ENCODE measurements around the gene FAM90A1.
"Not testable (repeated sequence)": the region's sequence is repeated elsewhere in the genome, so short reads cannot be mapped to it uniquely, and the experiment has no call there.

Gene FAM90A1

DNA sequence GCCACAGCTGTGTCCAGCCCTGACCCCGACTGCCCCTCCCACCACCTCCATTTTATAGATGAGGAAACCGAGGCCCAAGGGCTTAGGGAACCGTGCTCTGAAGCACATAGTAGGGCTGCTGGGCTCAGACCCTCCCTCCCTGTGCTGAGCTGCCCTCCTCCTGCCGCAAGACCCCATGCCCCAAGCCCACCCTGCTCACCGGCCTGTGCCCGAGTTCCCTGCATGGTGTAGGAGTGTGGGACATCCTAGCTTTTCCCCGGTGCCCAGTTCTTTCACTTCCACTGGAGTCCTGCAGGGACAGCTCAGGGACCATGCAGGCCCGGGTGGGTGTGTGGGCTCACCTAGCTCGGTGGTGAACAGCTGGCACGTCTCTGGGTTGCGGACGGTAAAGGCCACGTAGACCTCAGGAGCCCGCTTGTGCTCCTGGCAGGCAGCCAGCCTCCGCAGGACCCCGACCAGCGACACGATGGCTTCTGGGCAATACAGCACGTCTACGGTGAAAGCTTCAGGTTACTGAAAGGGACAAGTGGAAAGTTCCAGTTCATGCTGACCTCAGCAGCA is 6.6 kb upstream of the FAM90A1 start:
- not testable (repeated sequence) for DNase-seq (ENCODE audit: low spot score)

DNA sequence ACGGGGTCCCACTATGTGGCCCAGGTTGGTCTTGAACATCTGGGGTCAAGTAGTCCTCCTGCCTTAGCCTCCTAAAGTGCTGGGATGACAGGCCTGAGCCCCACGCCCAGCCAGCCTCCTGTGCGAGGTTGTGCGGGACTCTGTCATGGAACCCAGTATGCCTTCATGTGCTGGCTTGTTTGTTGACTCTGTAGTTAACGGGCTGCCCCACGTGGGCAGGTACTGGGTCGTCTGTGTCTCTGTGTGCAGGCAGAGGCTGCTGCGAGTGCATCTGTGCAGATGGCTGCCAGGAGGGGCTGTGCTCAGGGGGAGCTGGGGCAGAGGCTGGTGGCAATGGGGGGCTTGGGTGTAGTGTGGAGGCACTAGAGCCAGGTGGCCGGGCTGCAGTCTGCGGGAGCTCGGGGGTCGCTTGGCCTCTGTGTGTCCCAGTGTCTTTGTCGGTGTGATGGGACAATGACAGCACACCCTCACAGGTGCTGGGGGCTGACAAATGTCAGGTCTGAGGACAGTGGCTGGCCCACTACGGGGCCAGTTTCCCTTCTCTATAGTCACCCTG is 6.0 kb upstream of the FAM90A1 start:
- not testable (repeated sequence) for DNase-seq (ENCODE audit: low spot score)

DNA sequence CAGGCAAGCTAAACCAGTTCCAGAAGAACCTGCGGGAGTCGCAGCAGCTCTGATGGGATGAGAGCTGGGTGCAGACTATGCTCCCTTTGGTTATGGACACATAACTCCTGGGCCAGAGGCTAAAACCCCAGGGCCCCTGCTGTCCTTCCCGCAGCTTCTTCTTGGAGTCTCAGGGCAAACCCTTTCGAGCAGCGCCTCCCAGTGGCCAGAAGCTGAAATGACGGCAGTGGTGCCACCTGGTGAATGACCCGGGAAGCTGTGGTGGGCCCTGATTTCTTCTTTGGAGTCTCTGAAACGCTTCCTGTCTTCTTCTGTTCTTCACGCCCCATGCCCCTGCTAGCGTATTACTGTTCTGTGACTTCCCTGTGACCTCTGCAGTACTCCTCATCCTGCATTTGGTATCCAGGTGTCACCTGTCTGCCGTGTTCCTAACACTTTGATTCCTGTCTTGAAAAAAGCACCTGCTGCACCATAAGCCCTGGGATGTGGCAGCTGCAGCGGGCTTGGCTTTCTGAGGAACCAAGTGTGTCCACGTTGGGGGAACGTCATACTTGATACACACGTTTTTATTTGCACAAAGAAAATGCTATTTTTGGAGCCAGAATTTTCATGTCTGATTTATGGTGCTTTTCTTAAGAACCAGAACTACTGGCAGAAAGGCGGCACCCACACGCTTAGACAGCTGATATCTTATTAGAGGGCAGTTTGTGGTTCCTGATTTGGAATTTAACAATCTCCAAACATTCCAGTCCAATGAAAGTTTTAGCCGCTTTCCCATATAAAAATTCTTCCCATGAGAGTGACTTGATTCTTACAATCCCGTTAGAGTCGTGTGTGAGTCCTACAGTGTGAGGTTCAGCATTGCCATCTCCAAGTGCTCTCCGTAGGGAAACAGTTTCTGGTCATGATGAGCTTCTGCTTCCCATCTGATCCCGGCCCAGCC is 4.5 kb upstream of the FAM90A1 start:
- peak; percentile 76 for DNase-seq (ENCODE audit: low spot score)

DNA sequence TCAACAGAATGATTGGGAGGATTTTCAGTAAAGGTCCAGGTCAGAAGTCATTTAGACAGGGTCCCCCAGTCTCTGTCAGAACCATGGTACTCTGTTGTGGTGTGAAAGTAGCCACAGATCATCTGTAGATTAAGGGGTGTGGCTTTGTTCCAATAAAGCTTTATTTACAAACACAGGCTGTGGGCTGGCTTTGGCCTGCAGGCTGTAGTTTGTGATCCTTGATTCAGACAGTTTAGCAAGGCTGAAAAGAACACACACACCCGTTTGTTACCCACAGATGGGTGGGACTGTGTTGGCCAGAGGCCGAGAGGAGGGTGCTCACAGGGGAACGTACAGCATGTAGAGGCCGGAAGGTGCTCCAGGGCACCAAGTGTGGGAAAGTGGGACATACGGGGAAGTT is 3.6 kb upstream of the FAM90A1 start:
- not testable (repeated sequence) for DNase-seq (ENCODE audit: low spot score)

DNA sequence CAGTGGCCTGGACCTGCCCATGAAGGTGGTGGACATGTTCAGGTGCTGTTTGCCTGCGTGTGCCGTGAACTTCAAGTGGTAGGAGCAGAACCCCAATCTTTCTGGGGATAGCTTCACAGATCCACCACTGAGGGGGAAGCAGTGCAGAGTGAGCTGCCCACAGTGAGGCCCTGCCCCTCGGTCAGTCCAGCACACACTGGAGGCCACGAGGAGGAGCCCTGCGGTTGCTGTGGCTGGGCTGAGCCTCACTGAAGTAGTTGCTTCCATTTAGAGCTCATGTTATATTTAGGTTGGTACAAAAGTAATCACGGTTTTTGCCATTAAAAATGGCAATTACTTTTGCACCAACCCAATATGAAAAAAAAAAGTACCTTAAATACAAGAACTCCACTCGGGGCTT is 2.1 kb upstream of the FAM90A1 start:
- not testable (repeated sequence) for DNase-seq (ENCODE audit: low spot score)

DNA sequence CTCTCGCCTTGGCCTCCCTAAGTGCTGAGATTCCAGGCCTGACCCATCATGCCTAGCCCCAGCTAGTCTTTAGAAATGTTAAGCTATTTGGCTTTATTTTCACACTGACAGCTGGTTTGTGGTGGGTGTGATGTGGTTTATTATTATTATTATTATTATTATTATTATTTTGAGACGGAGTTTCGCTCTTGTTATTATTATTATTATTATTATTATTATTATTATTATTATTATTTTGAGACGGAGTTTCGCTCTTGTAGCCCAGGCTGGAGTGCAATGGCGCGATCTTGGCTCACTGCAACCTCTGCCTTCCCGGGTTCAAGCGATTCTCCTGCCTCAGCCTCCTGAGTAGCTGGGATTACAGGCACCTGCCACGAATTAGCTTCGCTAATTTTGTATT is 1.2 kb upstream of the FAM90A1 start:
- not testable (repeated sequence) for DNase-seq (ENCODE audit: low spot score)

DNA sequence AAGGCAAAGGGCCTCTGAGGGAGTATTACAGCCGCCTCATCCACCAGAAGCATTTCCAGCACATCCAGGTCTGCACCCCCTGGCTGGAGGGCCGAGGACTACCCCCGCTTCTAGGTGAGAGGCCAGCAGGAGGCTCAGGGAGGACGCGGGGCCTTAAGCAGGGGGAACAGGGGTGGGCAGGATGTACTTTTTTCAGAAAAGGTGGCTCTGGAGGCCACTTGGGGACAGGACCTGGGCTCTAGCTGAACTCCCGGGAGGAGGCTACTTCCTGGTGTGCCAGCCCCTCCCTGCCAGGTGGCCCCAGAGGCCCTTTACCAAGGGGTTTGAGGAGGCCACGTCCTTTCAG is 287 bp upstream of the FAM90A1 start:
- not testable (repeated sequence) for DNase-seq (ENCODE audit: low spot score)

DNA sequence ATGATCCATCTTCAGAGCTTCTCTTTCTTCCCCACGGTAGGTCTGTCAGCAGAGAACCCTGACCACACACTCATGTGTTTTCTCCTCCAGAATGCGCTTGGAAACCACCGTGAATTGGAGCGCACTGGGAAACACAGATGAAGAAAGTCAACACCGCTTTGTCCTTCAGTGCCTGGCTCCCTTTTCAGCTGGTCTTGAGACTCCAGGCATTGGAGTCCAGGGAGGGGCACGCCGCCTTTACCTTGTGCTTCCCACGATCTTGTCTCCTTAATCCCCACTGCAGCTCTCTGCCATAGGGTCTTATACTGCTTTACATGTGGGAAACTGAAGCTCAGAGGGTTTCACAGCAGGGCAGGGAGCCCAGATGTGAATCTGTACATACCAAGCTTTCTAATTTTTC is 1.1 kb downstream of the FAM90A1 start:
- no peak for DNase-seq (ENCODE audit: low spot score)

DNA sequence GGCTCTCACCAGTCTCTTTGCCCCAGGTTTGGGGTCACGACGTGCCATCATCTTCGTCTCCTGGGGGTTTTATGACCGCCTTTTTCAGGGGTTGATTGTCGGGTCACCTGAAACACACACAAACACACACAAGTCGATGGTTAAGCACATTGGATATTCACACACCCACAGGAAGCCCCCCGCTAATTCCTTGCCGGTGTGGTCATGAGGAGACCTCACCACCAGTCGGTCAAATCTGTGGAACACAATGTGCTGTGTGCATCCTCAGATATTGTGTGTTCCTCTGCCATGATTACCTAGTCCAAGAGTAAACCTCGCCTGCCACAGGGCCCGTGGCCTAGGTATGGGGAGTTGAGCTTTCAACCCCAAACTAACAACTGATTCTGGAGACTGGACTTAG is 2.6 kb downstream of the FAM90A1 start:
- not testable (repeated sequence) for DNase-seq (ENCODE audit: low spot score)

DNA sequence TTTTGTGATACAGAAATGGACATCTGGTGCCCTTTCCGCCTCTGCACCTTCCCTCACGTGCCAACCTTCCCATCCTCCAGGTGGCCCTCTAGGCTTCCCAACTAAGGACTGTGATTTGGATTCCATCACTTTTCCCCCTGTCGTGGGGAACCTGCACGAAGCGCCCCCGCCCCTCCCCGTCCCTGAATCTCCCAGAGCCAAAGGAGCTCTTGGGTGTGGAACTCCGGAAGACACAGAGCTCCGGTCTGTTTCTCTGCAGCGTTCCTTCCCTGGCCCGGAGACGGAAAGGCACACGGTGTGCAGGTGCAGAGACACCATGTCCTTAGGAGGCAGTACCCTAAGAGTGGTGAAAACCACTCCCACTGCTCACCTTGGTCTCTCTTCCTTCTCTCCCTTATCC is 3.8 kb downstream of the FAM90A1 start:
- not testable (repeated sequence) for DNase-seq (ENCODE audit: low spot score)

DNA sequence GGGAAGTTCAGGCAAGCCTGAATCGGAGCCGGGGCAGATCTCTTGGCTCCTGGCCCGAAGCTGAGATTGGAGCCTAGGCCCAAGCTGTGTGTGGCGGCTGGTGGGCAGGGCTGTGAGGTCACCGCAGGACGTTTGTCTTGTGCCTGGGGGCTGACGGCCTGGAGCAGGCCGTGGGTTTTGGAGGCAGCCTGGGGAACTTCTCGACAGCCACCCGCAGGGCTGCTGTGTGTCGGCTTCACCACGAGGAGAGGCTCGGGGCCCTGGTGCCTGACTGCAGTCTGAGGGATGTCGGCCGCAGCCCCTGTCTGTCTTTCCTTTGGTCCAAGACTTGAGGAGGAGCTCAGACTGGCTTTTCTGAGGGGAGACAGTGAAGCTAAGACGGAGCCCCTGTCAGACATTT is 5.1 kb downstream of the FAM90A1 start:
- not testable (repeated sequence) for DNase-seq (ENCODE audit: low spot score)

DNA sequence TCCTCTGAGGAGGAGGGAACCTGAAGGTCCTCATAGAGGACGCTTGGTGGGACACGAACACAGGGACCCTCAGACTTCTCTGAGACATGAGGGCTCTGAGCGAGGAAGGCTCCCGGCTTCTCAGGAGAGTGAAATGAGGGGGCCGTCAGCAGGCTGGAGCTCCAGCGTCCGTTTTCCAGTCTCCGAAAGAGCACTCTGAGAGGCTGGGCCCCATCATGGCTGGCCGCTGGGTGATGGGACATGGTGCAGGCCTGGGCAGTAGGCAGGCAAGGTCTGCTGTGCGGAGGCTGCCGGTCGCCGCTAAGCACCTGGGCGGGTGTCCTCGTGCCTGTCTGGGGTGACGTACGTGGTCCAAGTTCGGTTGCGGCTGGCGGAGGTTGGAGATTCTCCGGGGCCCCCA is 5.6 kb downstream of the FAM90A1 start:
- not testable (repeated sequence) for DNase-seq (ENCODE audit: low spot score)

DNA sequence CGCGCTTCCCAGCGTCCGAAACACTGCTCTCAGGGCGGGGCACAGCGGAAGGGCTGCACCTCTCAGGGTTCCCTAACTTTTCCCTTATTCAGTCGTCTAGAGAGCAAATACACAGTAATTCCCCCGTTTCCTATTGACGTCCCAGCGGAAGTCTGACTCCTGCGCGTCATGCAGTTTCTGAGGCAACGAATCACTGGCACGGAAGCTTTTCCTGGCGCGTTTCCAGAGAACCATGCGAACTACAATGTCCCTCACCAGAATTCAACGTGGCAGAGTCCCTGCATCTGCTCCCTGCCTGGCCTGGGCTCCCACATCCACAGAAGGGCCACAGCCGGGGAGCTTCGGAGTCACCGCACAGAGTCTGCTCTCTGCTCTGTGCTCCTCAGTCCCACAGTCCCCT is 6.0 kb downstream of the FAM90A1 start:
- not testable (repeated sequence) for DNase-seq (ENCODE audit: low spot score)

DNA sequence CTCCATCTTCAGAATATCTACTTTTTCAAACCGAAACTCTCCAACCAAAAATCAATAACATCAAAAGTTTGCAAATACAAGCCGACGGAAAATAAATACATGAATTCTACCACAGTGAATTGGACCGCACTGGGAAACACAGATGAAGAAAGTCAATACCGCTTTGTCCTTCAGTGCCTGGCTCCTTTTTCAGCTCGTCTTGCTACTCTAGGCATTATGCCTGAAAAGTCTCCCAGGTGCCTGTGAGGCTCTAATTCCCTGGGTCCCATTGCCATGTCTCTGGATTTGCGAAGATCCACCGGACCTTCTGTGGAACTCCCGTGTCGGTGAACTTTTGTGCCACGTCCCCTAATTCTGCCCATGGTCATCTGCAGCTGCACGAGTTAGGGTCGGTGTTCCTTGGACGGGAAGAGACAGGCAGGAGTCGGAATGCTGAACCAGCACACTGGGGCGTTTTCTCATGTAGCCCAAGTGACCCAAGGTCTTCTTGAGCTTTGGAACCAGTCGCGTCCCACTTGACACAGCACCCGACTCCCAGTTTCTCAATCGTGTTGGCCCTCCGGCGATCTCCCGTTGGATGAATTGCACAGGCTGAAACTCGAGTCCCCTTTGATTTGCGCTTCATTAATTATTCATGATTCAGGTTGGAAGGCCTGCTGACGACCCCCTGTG is 8.6 kb downstream of the FAM90A1 start:
- DNase-seq (ENCODE audit: low spot score) = not testable (repeated sequence)

DNA sequence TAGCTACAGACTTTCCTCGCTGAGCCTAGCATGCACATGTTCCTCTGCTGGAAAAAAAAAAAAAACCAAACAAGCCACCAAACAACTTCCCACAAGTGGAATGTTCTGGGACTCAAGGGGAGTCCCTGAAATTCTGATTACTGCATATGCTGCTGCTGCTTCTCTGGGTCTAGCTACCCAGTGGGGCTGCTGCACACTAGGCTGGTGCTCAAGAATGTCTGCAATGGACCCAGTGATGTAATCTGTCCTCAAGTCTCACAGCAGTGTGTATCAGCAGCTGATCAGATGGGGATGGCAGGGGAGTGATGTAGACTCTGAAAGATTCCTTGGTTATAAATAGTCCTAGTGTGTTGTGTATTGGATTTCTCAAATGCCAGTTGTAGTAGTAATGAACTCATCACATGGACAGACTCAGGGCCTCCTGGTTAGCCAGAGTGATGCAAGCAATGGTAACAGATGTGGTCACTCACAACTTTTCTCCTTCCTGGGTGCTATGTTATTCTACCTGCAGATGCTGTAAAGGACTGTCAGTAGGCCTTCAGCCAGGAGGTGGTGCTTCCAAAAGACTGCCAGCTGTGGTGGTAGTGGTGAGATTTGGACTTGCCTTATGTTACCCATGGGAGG is 29.6 kb downstream of the FAM90A1 start:
- DNase-seq (ENCODE audit: low spot score) = not testable (repeated sequence)

DNA sequence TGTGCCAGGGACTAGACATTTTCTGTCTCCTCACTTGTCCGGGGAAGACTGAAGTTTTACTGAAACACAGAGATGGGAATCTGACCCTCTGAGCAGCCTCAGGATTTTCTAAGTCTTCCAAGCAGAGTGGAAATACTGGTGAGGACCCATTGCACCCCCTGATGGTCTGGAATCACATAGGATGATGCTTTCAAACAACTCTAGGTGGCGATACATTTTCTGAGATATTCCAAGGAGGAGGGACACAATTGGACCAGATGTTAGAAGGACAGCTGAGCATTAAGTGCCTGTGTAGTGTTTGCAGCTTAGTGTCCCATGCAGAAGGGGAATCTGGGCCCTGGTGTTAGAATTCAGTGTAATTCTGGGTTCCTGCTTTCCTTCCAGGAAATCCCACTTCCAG is 39.3 kb downstream of the FAM90A1 start:
- not testable (repeated sequence) for DNase-seq (ENCODE audit: low spot score)

DNA sequence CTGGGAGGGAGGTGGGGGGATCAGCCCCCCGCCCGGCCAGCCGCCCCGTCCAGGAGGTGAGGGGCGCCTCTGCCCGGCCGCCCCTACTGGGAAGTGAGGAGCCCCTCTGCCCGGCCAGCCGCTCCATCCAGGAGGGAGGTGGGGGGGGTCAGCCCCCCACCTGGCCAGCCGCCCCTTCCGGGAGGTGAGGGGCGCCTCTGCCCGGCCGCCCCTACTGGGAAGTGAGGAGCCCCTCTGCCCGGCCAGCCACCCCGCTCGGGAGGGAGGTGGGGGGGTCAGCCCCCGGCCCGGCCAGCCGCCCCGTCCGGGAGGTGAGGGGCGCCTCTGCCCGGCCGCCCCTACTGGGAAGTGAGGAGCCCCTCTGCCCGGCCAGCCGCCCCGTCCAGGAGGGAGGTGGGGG is 43.2 kb downstream of the FAM90A1 start:
- DNase-seq (ENCODE audit: low spot score) = not testable (repeated sequence)

DNA sequence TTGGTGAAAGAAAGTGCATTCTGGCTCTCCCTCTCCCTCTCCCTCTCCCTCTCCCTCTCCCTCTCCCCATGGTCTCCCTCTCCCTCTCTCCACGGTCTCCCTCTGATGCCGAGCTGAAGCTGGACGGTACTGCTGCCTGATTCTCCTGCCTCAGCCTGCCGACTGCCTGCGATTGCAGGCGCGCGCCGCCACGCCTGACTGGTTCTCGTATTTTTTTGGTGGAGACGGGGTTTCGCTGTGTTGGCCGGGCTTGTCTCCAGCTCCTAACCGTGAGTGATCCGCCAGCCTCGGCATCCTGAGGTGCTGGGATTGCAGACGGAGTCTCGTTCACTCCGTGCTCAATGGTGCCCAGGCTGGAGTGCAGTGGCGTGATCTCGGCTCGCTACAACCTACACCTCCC is 44.1 kb downstream of the FAM90A1 start:
- DNase-seq (ENCODE audit: low spot score) = not testable (repeated sequence)

DNA sequence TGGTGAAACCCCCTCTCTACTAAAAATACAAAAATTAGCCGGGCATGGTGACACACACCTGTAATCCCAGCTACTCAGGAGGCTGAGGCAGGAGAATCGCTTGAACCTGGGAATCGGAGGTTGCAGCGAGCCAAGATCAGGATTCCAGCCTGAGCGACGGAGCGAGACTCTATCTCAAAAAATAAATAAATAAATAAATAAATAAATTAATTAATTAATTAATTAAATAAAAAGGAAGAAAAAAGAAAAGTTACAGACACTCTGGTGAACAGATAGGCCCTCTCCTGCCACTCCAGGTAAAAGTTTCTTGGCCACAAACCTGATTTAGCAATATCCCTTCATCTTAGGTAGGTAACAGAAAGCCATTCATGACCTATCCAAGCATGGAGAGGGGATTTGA is 44.5 kb downstream of the FAM90A1 start:
- not testable (repeated sequence) for DNase-seq (ENCODE audit: low spot score)

DNA sequence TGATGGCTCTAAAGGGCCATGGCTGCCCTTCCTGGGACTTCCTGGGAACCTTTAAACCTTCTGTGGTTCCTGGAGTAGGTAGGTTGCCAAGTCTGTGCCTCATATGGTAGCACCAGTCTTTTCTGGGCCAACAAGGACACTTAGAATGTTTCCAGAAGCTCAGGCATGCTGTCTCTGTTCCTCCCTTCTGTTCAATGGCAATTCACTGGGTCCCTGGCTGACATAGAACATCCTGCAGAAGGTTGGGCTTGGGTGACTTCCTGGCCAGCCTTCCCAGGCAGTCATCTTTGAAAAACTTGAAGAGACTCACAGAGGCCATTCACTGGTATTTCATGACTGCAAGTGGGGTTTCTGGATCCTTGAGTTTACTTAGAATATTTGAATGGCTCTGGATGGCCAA is 46.1 kb downstream of the FAM90A1 start:
- DNase-seq (ENCODE audit: low spot score) = not testable (repeated sequence)

DNA sequence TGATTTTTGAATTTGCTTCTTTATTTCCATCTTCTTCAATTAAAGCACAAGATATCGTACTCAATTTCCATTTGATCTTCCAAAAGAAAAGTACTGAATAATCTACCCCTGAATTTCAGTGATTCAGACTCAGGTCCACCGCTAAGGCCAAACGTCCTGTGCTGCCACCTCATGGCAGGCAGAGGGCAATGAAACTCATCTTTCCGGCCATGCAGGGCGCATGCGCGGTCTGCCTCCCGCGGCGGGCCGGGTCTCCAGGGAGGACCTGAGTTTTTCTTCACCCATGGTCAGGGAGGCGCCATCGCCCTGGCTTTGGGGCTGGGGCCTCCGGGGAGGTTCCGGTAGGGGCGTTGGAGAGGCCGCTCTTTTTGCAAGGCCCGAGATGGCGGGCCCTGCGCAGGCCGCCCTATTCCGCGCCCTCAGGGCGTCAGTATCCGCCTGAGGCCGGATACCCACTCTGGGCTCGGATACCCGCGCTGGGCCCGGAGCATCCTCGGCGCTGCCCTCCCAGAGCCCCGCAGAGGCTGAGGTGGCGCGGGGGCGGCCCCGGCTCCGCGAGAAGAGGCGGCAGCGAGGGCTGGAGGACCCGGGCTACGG is 47.3 kb downstream of the FAM90A1 start:
- peak; percentile 78 for DNase-seq (ENCODE audit: low spot score)

DNA sequence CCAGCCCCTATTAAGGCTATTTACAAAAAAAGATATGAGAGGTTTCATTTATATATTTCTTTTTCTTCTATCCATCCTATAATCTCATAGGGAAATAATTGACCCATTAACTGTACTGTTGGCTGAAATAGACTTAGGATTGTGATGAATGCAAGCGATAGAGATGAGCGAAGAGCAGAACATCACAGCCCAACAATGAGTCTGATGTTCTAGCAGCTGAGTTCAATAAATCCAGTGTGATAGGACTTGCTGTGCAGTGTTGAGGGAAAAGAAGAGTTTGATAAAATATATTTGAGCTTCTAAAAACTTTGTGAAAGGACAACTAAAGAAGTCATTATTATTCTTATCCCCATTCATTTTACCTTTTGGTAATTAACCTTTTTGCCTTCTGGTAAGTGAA is 54.5 kb downstream of the FAM90A1 start:
- DNase-seq (ENCODE audit: low spot score) = not testable (repeated sequence)
